NCI-H510A (cell line): ENCODE data around the gene TMED9.
"Not testable (repeated sequence)": the region's sequence is repeated elsewhere in the genome, so short reads cannot be mapped to it uniquely, and the experiment has no call there.

ENCODE experiments used
- DNase-seq: peaks from one replicate; lab custom pipeline; 2025; lab: John Stamatoyannopoulos, UW

Gene TMED9

DNA sequence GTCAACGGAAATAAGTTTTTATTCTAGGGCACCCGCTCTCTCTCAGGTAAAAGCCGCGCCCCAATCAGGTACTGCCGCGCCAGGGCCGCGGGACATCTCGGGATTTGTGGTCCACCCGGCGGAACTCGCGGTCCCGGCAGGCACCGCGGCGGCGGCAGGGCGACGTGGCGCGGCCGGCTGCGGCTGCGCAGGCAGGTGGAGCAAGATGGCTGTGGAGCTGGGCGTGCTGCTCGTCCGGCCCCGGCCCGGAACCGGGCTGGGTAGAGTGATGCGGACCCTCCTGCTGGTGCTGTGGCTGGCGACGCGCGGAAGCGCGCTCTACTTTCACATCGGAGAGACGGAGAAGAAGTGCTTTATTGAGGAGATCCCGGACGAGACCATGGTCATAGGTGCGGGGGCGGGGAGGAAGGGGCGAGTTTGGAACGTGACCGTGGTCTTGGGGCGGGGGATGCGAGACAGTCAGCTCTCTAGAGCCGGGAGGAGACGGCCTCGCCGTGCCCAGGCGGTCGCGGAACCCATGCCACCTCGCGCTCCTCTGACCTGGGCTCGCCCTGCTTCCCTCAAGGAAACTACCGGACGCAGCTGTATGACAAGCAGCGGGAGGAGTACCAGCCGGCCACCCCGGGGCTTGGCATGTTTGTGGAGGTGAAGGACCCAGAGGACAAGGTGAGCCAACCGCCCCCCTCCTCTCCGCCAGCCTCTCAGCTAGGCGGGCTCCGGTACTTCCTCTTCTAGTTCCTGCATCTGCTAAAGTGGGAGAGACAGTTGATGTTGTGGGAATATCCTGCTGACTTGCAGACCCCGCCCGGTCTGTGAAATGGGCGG, at the start of gene TMED9:
TMED9 (plus strand) TSS at position 194 of the 825 bp plus-strand sequence; CDS start at position 206, 12 bp downstream.
- peak; percentile 81 for DNase-seq

DNA sequence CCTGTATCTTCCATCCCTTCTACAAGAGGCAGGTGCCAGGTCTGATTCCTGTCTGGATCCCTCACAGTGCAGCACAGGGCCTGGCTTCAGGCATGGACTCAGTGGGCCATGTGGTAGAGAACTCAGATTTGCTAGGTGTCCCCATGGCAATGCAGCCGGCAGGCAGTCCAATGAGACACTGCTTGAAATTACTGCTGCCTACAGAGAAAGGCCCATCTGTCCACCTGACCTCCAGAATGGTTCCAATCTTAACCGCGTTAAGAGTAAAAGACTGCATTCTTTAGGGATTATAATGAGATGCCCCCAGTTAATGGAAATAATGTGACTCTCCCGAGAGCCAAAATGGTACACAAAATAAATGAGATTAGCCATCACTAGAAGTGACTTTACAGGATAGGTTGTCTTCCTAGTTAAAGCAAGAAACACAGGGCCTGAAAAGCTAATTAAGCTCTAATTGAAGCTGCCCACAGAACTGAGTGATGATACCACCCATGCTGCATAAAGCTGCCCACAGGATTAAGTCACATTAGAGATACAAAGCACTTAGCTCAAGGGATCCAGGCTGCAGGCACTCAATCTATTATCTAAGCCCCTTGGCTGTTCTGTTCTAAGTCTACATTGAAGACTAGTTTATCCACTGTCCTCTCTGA, 49.1 kb upstream of the TMED9 start:
- DNase-seq, result no peak

DNA sequence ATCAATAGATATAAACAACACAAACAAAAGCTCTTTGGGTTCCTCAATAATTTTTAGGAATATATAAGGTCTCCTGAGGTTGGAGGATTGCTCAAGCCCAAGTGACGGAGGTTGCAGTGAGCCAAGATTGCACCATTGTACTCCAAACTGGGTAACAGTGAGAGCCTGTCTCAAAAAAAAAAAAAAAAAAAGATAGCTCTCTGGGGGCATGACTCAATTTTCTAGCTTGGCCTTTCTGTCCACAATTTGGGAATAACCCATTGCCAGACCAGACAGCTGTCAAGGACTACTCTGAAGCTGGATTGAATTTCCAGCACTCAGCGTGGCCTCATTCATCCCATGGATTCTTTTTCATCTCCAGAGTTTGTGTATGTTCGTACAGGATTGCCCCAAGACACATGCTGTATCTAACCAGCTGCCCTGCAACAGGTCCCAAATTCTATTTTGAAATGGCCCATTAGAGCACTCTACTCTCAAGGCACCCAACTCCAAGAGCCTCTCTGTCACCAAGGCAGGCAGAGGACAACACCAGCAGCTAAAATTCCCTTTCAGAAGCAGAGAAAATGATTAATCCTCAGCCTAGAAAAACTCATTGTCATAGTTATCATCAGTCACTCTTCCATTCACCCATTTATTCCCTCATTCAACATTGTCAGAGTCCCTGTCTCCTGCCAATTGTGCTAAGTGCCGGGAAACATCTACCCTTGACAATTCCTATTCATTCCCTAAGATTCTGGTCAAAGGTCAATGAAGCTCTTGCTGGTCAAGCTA, 46.3 kb upstream of the TMED9 start:
- DNase-seq, result no peak

DNA sequence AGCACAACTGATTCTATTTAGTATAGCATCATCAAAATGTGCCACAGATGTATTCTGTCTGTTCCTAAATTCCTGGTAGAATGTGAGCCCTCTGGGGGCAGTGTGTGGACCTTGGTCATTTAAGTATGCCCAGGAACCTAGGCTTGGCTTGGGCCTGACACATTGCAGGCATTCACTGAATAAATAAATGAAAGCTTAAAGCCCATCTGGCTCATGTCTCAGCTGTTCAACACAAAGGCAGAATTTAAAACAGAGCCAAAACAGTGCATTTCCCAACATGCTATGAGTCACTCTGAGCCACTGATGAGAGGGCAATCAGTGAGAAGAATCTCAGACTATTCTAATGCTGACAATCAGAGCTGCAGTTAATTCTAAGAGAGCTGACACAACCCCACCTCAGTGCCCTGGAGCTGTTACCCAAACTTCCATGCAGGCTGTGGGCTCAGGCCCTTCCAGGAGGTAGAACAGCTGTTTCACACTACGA, 45.7 kb upstream of the TMED9 start:
- no peak for DNase-seq

DNA sequence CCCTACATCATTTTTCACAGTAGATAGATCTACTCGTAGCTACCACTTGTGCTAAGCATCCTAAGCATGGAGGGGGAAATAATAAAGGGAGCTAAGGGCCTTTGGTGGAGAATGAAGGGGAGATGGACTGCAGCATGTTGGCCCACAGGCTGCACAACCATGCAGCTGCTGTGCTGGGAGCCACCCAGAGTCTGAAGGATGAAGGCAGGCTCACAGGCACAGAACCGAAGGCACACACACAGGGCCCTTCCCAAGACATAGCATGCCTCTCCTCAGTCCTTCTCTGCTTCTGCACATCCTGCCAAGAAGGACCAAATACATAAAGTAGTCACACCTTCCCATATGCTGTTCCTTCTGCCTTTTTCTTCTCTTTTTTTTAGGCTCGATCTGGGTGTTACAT, 44.3 kb upstream of the TMED9 start:
- no peak for DNase-seq

DNA sequence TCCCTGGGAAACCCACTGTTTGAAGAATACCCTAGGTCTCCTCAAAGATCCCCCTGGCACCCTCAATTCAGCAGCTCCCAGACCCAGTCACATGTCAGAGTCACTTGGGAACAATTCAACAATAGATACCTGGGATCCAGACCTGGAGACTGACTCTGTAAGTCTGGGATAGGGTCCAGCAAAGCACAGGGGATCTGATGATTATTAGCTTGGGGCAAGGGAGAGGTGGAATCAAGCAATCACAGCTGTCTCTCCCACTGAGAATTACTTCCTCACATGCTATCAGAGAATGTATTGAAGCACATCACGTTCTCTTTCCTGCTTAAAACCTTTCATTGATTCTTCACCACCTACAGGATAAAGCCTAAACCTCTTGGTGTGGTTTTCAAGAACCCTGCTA, 43.5 kb upstream of the TMED9 start:
- no peak for DNase-seq

DNA sequence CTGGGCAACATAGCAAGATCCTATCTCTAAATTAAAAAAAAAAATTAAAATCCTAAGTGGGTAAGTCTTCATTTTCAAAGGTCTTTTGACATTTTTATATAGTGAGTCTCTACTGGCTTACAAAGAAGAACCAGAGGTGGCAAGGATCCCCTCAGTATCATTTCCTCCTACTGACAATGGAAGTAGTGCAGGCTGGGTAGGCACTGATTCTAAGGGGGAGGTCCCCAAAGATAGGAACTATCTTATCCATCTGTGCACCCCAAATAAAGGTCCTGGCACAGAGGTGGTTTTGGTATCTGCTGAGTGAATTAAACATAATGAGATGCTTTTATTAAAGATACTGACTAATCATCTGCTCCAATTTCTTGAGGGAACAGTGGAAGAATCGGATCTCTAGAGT, 41.9 kb upstream of the TMED9 start:
- DNase-seq, result no peak

DNA sequence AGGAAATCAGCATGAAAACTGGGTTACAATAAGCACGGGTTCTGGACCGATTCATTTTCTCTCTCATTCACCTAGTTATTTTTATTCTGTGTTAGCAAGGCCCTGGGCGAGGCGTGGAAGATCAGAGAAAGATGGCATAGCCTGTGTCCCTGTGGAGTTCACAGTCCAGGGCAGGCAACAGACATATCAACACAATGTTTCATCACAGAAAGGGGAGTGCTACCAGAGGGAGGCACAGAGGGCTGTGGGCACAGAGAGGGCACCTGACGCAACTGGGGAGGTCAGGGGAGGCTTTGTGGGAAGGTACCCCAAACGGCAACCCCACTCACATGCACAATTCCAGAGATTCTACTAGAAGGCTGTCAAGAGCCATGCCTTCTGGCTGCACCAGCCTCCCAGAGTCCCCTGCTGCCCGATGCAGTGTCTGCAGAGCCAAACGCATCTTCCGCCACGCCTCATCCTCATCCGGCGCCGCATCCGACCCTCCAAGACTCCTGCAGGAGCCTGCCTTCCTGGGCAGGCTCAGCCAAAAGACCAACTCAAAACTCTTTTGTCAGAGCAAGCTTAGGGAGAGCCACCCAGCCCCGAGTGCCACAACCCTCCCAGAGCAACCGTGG, 39.1 kb upstream of the TMED9 start:
- DNase-seq, result no peak

DNA sequence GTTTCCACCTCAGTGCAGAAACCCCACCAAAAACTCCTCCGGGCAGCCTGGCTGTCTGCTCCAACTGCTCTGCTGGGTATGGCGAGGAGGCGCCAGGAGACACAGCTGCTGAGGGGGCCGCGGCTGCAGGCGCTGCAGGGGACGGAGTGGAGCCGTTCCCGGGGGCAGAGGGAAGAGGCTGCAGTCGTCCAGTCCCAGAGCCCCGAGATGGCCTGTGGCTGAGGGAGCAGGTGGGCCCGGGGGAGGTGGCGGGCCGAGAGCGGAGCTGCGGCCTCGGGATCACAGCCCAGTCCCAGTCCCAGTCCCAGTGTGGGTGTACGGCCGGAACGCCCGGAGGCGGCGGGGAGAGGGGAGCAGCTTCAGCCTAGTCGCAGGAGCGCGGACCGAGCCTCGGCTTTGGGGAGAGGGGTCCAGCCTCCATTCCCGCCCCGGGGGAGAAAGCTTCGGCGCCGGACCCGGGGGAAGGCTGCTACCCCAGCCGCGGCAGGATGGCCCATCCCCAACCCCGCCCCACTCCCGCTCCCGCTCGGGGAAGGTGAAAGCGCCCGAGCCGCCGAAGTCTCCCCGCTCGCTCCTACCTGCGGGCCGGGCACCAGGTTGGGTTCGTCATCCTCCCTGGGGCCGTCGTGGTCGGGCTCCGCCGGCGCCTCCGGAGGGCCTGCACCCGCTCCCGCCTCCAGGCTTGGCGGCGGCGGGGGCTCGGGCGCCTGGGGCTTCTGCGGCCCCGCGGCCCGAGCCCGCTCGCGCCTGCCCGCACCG, 38.2 kb upstream of the TMED9 start:
- no peak for DNase-seq

DNA sequence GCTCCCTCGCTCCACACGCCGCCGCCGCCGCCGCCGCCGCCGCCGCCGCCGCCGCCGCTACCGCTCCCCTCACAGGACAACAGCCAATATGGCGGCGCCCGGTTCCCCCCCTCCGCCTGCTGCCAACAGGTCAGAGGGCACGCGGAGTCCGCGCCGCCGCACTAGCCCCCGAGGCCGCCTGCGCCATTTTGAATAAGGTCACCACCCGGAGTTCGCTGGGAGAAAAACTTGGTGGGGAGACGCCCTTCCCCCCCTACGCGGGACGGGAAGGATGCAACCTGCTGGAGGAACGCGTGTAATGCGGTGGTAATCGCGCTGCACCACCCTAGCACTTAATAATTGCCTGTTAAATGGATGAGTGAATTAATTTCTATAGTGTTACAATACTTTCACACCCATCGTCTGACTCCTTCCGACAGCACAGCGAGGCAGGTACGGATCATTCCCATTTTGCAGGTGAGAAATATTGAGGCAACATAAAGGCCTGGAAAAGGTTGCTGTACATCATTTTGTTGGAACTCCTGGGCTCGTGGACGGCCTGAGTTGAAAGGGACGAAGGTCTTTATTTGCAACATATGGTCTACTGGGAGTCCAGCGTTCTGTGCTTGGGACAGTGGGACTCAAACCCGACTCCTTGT, 37.4 kb upstream of the TMED9 start, which contains the start of gene FAM193B:
FAM193B (minus strand) TSS at position 90 of the 638 bp plus-strand sequence. CDS start 105 bp downstream, outside the sequence.
- peak; percentile 76 for DNase-seq

DNA sequence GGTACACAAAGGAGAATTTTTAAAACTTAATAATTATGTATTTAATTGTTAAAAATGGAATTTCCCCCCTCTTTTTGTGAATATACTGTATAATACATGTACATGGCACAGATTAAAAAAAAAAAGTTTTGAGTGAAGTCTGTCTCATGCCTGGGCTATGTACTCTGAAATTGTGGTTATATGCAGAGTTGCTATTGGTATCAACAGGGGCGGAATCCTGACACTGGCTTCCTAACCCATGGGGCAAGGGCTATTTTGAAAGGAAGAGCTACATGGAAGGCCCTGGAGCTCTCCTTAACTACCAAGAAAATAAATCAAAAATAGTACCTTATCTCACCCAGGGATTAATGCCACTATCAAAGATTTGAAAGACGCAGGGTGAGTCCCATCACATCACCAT, 36.8 kb upstream of the TMED9 start:
- no peak for DNase-seq

DNA sequence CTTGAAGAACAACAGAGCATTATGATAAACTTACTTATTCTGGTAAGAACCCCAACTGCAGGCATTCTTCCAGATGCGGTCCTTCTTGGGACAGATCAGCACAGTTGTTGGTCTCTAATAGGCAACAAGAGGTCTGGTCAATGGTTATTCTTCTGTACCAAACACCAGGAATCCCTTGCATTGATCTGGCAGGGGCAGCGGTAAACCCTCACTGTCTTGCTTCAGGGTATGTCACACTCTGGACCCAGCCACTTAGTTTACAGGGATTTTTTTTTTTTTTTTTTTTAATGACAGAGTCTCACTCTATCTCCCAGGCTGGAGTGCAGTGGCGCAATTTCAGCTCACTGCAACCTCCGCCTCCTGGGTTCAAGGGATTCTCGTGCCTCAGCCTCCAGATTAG, 36.3 kb upstream of the TMED9 start:
- no peak for DNase-seq

DNA sequence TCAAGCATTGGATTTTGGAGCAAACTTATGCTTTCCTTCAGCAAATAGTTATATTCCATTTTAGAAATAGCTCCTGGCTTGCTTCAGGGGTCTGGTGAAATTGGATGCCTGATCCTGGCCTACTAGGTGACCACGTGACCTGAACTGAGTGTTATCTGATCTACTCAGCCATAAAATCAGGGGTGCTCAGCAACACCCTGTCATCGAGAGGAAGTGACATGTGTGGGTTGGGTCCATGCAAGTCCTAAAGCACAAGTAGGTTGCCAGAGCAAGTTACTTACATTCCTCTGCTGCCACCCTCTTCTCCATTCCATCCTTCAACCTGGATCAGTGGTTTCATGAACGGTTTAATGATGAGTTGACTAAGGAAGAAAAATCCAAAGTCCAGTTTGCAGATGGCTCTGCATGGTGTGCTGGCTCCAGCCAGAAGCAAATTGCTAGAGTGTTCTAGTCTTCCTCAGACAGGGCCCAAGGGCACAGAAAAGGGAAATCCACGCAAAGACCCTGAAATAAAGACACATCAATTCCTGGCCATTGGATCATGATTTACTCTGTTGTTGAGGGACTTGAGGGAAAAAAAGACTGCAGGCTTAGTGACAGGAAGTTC, 34.9 kb upstream of the TMED9 start:
- no peak for DNase-seq

DNA sequence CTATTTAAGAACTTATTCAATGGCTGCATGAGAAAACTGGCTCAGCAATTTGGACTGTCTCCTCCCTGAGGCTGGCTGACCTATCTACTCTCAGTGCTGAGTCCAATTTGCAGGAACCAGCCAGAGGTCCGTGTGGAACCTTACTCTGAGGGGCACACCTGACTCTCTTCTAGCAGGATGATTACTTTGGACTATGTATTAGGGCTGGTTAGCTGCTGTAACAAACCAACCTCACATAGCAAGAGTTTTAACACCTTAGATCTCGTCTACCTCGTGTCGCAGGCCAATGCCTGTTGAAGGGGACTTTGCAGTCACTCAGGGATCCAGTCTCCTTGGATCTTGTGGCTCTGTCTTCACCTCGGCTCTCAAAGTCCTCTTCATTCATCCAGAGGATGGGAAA, 34.2 kb upstream of the TMED9 start:
- DNase-seq, result no peak

DNA sequence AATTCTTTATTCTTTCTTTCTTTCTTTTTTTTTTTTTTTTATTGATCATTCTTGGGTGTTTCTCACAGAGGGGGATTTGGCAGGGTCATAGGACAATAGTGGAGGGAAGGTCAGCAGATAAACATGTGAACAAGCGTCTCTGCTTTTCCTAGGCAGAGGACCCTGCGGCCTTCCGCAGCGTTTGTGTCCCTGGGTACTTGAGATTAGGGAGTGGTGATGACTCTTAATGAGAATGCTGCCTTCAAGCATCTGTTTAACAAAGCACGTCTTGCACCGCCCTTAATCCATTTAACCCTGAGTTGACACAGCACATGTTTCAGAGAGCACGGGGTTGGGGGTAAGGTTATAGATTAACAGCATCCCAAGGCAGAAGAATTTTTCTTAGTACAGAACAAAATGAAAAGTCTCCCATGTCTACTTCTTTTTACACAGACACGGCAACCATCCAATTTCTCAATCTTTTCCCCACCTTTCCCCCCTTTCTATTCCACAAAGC, 32.5 kb upstream of the TMED9 start:
- DNase-seq, result not testable (repeated sequence)

DNA sequence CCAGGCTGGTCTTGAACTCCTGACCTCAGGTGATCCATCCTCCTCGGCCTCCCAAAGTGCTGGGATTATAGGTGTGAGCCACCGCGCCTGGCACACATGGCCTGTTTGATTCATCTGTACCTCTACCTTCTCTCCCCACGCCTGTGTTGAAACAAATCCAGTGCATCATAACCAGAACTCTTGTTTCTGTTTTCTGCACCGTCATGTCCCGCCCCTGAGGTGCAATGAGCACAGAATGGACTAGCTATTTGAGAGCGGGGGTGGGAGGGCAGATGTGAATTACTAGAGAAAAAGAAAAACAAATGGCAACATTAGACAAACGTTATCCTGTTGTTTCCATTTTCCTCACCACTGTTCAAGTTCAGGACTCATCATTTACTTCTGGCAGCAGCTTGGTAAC, 27.0 kb upstream of the TMED9 start:
- DNase-seq, result no peak

DNA sequence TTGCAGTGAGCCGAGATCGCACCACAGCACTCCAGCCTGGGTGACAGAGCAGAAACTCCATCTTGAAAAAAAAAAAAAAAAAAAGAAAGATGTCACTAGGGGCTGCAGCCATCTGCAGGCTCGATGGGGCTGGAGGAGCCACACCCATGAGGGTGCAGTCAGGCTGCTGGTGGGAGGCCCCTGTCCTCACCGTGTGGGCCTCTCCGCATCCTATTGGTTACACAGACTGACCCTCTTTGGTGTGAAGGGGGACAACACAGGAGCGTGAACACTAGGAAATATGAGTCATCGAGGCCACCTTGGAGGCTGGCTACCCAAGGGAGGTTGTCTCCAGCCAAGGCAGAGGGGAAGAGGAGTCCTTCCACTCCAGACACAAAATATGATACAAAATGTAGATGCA, 23.7 kb upstream of the TMED9 start:
- DNase-seq, result no peak

DNA sequence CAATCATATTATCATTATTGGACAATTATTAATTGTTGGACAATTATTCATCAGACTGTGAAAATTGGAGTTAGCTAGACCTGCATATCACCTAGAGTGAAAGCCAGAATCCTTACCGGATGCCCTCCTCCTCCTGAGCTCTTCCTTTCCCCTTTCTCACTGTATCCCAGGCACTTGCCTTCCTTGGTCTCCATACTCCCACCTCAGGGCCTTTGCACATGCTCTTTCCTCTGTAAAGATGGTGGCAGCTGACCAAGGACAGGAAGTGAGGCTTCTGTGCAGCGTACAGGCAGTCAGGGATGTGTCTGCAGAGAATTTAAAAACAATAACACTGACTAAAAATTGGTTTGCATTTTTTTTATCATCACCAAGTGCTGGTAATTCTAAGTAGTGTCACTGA, 22.1 kb upstream of the TMED9 start:
- DNase-seq, result no peak

DNA sequence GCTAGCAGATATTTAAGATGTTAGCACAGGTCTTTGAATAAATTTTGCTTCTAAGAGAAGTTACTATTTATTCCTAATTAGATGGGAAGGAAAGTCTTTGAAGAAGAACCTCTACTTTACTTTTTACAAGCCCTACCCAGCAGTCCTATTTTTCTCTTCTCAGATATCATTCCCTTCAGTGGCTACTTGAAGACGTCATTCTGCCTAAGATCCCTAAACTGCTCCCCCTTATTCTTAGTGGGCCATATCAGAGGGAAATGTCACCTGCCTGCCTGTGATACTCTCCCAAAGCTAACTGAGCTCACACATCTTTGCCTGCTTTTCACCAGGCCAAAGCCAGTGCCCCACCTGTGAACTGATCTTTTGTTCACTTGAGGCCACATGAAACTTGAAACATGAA, 16.5 kb upstream of the TMED9 start:
- no peak for DNase-seq

DNA sequence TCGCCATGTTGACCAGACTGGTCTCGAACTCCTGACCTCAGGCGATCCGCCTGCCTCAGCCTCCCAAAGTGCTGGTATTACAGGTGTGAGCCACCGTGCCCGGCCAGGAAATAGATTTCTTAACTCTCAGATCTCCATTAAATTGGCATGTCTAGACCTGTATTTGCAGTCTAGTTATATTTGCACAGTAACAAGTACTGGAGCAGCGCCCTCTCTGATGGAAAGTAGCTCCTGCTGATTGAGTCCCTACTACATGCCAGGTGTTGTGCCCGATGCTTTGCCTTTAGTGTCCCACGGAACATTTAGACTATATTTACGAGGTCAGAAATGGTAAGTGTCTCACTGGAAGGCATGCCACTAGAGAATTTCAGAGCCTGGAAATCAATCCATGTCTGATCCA, 15.8 kb upstream of the TMED9 start:
- no peak for DNase-seq
